NCI-H1092 treated with DMSO at 0.1 percent for 48 hours (cell line): Measurements from ENCODE around the gene CCP110.

Experiments used
- DNase-seq: peaks from one replicate; lab custom pipeline; 2025; lab: John Stamatoyannopoulos, UW

The CCP110 gene, protein sequence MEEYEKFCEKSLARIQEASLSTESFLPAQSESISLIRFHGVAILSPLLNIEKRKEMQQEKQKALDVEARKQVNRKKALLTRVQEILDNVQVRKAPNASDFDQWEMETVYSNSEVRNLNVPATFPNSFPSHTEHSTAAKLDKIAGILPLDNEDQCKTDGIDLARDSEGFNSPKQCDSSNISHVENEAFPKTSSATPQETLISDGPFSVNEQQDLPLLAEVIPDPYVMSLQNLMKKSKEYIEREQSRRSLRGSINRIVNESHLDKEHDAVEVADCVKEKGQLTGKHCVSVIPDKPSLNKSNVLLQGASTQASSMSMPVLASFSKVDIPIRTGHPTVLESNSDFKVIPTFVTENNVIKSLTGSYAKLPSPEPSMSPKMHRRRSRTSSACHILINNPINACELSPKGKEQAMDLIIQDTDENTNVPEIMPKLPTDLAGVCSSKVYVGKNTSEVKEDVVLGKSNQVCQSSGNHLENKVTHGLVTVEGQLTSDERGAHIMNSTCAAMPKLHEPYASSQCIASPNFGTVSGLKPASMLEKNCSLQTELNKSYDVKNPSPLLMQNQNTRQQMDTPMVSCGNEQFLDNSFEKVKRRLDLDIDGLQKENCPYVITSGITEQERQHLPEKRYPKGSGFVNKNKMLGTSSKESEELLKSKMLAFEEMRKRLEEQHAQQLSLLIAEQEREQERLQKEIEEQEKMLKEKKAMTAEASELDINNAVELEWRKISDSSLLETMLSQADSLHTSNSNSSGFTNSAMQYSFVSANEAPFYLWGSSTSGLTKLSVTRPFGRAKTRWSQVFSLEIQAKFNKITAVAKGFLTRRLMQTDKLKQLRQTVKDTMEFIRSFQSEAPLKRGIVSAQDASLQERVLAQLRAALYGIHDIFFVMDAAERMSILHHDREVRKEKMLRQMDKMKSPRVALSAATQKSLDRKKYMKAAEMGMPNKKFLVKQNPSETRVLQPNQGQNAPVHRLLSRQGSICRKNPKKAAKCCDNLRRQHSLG

DNA sequence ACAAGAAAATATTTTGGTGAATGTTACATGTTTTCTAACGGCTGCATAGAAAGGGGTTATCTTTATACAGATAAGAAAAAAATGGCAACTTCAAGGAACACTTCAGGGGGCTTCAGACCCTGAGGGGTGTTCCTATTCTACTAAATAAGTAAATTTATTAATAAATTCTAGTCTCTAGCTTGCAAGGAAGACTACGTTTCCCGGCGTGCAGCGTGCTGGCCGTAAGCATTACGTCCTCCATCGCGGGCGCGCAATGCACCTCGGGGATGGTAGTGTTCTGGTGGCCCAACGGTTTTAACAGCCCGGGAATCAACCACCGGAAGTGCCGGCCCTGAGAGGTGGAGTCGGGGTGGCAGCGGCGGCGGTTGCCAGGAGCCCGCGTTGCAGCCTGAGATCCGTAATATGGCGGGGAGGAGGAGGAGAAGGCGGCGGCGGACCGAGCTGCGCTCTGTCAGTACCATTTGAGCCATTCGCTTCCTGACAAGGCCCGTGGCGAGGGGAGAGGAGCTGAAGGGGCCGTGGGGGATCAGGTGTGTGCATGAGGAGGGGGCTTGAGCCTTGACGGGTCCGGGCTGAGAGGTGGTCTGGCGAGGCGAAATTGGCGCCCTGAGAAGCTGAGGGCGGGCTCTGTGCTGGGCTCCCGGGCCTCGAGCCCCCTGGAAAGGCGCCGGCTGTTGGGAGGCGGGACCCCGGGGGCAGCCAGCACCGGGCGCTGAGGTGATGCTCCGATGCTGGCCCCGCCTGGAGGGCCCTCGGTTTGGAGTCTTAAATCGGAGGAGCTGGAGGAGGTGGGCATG, at the start of gene CCP110:
Gene CCP110, plus strand, starts transcription at position 384 of the 797 bp plus-strand sequence. CDS start 3,940 bp downstream, outside the sequence.
- peak; percentile 97 for DNase-seq

DNA sequence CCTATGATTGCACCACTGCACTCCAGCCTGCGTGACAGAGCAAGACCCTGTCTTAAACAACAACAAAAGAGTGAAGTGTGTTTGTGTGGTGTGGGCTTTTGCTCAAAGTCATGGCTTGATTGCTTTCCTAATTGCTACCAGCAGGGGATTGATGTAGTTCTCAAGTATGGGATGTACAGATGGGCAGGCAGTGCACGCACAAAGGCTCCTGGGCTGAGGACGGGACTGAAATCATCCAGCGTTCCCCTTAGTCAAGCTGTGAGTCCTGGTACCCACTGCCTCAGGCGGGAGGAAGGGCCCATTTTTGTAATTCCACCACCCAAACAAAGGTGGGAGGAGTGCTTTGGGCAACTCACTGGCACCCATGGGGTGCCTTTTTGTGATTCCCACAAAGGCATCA, 49.1 kb upstream of the CCP110 start:
- DNase-seq, result no peak

DNA sequence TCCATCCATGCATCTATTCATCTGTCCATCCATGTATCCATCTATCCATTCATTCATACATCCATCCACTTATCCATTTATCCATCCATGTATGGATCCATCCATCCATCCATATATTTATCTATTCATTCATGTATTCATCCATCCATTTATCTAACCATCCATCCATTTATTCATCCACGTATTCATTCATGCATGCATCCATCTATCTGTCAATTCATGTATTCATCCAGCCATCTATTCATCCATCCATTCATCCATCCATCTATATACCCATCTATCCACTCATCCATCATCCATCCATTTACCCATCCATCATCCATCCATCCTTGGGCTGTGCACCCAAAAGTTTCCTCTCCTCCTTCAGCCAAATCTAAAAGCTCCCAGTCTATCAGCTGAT, 45.2 kb upstream of the CCP110 start:
- no peak for DNase-seq

DNA sequence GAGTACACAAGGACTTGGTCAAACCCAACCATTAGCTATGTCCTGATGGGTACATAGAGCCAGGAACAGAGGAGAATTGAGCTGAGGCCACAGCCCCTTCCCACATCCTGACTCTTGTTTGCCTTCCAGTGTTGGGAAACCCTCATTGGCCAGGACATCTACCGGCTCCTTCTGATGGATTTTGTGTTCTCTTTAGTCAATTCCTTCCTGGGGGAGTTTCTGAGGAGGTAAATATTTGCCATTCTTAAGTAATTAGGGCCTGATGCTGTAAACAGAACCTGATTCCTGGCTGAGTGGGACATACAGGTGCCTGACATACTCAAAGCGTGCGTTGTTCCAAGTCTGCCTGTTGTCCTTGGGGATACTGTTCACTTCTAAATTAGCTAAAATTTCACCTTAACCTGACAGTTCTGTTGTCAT, 44.4 kb upstream of the CCP110 start:
- DNase-seq, result no peak

DNA sequence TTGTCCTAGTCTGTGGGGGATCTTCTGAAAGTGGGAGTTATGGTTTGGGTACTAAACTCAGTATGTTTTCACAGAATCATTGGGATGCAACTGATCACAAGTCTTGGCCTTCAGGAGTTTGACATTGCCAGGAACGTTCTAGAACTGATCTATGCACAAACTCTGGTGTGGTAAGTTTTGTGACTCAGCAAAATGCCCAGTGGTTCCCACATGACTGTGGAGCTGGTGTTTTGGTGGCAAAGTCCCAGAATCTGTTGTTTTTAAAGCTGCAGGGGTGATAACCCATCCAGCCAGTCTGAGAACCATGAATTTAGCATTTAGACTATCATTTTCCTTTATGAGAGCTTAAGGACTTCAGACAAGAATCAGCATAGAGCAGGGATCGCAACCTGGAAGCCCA, 42.4 kb upstream of the CCP110 start:
- DNase-seq, result no peak

DNA sequence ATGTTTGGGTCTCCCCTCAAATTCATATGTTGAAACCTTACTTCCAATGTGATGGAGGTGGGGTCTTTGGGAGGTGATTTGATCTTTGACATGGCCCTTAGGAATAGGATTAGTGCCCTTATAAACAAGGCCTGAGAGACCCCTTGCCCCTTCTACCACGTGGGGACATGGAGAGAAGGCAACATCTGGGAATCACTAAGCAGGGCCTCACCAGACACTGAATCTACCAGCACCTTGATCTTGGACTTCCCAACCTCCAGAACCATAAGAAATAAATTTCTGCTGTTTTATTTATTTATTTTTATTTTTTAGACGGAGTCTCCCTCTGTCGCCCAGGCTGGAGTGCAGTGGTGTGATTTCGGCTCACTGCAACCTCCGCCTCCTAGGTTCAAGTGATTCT, 42.0 kb upstream of the CCP110 start:
- no peak for DNase-seq

DNA sequence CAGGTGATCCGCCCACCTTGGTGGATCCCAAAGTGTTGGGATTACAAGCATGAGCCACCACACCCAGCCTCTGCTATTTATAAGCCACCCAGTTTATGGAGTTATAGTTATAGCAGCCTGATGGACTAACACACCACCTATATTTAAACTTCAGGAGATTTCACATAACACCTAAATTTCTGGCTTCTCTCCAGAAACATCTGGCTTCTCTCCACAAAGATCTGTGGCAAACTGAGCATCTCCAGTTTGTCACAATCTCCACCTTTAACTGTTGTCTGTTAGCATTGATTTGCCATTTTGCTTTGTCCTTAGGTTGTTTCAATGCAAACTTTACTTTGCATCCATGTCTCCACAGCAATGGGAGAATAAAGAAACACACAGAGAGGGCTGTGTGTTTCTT, 41.5 kb upstream of the CCP110 start:
- DNase-seq, result no peak

DNA sequence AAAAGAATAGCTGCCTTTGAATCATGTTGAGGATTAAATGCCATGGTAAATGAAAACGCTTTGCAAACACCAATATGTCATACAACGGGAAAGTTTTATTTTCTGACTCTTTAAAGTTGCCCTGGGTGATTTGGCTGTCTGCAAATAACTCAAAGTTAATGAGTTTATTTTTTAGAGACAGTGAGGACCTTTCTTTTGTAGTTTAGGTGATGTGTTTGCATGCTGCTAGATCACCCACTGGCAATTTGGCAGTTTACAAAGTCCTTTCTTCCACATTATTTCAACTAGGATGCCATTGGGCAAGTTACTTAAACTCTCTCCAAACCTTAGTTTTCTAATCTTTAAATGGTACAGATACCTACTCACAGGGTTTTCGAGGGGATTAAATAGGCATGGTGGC, 39.6 kb upstream of the CCP110 start:
- no peak for DNase-seq

DNA sequence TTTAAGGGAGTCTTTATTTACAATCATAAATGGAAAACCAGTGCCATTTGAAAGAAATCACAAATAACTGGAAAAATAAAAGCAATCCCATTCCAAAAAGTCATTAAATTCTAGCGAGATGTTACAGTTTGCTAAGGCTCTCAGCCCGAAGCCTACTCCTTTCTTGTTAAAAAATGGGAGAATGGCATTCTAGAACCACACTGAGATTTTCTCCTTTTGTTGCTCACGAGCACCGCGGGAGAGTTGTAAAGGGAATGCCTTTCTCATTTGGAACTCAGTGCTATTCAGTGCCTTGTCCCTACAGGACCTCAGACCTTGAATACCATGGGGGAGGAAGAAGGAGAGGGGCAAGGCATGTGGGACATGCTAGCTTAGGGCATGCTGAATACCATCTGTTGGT, 38.1 kb upstream of the CCP110 start:
- DNase-seq, result no peak

DNA sequence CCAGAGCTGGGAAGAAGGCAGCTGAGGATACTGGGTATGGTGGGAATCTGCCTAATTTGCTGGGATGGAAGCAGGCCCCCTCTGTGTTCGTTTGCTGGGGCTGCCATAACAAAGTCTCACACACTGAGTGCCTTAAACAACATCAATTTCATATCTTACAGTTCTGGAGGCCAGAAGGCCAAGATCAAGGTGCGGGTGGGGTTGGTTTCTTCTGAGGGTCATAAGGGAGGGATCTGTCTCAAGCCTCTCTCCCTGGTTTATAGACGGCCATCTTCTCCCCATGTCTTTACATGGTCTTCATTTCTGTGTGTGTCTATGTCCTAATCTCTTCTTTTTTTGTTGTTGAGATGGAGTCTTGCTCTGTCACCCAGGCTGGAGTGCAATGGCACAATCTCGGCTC, 37.7 kb upstream of the CCP110 start:
- no peak for DNase-seq

DNA sequence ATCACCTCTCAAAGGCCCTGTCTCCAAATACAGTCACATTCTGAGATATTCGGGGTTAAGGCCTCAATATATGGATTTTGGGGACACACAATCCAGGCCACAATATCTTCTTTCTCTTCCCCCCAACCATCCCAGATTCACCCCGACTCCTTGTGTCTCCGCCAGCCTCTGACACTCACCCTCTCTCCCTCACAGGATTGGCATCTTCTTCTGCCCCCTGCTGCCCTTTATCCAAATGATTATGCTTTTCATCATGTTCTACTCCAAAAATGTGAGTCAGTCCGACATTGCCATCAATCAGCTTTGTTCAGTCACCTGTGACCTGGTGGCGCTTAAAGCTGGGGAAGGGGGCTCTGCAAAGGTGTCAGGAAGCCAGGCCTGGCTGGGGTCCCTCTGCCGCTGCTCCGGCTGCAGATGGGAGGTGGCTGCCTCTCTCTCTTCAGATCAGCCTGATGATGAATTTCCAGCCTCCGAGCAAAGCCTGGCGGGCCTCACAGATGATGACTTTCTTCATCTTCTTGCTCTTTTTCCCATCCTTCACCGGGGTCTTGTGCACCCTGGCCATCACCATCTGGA, 36.9 kb upstream of the CCP110 start:
- no peak for DNase-seq

DNA sequence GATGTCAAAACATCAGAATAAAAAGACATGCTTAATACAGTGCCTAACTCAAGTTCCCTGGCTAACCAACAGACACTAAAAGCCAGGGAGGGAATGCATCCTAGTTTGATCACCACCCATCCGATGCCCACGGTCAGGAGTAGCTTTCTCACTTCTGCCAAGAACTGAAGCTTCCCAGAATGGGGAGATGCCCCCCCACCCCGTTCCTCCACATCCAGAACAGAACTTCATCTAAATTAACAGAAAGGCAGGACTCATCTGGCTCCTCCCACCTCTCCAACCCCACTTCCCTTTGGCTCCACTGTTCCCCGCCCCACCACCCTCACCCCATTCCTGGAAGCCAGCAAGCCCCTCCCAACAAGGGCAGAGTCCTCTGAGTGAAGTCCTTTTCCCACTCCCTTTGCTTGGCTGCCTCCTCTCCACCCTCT, 35.5 kb upstream of the CCP110 start:
- DNase-seq, result no peak

DNA sequence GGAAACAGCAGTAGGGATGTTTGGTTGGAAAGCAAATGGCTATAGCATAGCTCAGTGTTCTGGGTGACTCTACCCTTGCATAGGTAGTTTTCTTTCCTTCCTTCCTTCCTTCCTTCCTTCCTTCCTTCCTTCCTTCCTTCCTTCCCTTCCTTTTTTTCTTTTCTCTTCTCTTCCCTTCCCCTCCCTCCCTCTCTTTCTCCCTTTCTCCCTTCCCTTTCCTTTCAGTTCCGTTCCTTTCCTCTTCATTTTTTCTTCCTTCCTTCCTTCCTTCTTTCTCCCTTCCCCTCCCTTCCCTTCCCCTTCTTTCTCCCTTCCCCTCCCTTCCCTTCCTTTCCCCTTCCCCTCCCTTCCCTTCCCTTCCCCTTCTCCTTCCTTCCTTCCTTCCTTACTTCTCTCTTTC, 33.1 kb upstream of the CCP110 start:
- no peak for DNase-seq

DNA sequence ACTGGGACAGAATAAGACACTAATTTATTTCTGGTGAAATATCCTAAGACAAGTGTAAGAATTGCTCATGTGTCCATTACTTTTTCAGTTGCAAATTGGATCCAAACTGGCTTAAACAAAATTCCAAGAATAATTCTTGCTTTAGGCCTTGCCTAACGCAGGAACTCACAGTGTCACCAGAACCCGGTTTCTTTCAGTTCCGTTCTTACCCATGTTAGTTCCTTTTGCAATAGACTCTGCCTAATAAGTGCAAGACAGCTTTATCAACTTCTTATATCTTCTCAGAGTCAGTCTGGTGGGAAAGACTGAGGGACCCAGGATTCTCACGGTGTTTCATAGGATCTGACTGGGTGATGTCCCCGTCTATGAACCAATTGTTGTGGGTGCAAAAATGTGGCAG, 26.6 kb upstream of the CCP110 start:
- no peak for DNase-seq

DNA sequence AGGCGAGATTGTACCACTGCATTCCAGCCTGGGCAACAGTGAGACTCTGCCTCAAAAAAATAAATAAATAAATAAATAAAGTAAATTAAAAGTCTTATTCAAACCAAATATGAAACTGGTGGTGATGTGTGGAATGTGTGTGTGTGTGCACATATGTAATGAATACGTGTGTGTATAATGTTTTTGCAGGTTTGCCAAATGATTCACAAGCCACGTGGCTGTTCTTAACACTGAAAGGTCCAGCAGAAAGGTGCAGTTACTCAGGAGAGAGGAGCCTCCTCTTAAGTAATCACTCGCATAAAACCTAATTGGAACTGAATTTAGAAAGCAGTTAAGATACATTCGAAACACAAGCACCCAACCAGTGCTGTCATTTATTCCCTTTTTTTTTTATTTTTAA, 24.7 kb upstream of the CCP110 start:
- no peak for DNase-seq

DNA sequence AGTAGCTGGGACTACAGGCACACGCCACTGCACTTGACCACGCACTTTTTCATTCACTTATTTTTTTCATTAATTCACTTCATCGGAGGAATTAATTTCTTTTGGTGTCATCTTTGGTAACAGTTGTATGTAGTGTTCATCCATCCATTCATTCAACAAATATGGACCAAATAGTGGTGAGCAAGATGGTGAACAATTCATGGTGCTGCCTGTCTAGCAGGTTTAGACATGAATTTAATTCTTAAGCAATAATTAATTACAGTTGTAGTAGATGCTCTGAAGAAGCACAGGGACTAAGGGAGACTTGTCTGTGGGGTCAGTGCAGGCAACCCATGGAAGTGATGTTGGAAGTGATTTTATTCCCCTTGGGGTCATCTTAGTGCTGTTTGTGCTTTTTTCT, 24.3 kb upstream of the CCP110 start:
- no peak for DNase-seq

DNA sequence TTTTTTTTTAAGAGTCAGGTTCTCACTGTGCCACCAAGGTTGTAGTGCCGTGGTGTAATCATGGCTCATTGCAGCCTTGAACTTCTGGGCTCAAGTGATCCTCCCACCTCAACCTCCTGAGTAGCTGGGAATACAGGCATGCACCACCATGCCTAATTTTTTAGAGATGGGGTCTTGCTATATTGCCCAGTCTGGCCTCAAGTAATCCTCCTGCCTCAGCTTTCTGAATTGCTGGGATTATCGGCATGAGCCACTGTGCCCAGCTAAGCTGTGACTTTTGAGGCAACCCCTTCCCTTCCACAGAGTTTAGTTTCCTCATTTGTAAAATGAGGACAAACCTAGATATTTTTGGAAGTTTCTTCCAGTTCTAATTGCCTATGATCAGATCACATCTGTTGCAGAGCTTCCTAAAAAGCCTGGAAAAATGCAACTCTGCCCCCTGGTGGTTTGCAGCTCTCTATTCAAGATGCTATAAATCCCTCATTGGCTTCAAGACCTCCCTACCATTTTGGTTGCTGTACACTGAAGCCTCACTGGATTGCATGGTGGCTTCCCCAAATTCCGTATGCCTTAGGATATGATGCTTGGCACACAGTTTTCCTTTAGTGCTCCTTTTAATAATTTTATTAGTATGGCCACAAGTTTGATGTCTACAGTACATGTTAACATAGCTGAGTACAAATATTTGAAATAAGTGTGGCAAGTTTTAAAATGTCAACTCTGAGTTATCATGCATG, 21.2 kb upstream of the CCP110 start:
- peak; percentile 58 for DNase-seq

DNA sequence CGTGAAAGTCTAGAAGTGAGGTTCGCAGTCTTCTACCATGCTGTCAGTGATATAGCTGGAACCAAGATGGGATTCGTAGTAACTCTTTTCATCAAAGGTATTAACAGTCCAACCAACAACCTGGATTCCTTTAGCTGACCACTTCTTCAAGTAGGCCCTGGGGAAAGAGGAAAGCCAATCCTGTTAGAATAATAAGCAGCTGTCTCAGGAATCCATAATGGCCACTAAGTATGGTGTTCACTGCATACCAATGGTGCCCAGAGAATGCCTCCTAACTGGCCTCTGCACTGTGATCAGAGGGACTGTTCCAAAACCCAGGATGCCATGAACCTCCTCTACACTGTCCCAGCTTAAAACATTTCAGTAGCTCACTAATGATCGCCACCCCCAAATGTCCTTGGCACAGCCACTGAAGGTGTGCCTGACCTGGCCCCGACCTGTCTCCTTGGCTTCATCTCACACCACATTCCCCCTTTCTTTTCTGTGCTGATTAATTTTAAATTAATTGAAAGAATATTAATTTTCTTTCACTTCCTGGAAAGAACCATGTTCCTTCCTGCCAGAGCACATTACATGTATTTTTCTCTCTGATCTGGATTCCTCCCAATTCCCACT, 20.2 kb upstream of the CCP110 start:
- no peak for DNase-seq

DNA sequence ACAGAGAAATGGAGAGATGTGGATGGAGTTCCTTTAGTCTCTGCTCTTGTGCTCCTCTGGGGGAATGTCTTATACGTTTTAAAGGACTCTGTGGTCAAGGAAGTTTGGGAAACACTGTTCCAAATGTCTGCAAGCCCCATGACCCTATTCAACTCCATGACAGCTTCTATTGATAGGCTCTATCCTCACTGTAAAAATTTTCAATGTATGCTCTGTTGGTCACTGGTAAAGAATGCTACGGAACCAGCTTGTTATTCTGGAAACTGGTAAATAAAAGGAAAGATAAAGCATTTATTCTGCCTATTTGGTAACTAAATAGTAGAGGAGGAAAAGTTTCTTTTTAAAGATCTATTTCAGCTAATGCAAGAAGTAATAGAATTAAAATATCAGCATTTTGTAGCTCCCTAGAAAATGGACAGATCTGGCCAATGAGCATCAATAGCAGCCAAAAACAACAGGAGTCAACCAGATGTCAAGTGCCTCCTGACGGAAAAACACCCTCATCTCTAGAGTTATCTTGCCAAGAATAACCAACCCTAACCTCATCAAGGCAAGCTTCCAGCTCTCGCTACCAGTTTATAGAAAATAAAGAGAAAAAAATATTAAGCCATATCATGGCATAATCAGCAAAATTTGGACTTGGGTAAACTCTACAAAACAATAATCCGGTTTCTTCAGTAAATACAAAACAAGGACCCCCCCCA, 18.0 kb upstream of the CCP110 start:
- DNase-seq, result peak; percentile 30

DNA sequence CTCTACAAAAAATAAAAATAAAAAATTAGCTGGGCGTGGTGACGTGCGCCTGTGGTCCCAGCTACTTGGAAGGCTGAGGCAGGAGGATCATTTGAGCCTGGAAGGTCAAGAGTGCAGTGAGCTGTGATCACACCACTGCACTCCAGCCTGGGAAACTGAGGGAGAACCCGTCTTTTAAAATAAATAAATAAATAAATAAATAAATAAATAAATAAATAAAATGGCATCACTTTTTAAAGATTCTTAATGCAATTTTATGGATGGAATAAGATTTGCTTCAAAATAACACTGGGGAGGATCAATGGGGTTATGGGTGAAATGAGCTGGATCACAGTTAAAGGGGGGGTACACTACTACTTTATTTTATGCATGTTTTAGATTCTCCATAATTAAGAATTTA, 16.8 kb upstream of the CCP110 start:
- DNase-seq, result no peak
